ENCODE measurements around the gene APP.
"Not testable (repeated sequence)": the region's sequence is repeated elsewhere in the genome, so short reads cannot be mapped to it uniquely, and the experiment has no call there.

APP gene

GRCh38 chr21:26019236-26019635 is 151.3 kb downstream of the APP start:
- DNase-seq (ENCODE audit: low spot score) = no peak
- no peak overlapping the region for H3K27ac ChIP-seq
- TF ChIP-seq, protein P1, sequence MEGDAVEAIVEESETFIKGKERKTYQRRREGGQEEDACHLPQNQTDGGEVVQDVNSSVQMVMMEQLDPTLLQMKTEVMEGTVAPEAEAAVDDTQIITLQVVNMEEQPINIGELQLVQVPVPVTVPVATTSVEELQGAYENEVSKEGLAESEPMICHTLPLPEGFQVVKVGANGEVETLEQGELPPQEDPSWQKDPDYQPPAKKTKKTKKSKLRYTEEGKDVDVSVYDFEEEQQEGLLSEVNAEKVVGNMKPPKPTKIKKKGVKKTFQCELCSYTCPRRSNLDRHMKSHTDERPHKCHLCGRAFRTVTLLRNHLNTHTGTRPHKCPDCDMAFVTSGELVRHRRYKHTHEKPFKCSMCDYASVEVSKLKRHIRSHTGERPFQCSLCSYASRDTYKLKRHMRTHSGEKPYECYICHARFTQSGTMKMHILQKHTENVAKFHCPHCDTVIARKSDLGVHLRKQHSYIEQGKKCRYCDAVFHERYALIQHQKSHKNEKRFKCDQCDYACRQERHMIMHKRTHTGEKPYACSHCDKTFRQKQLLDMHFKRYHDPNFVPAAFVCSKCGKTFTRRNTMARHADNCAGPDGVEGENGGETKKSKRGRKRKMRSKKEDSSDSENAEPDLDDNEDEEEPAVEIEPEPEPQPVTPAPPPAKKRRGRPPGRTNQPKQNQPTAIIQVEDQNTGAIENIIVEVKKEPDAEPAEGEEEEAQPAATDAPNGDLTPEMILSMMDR (IDR thresholded peaks at IDR 0.05) = no peak
- no peak overlapping the region for H3K4me3 ChIP-seq

GRCh38 chr21:26013970-26014369 is 156.6 kb downstream of the APP start:
- Histone ChIP-seq H3K27ac (no peak overlapping the region), H3K4me3 (no peak overlapping the region)

GRCh38 chr21:26012482-26012881 is 158.1 kb downstream of the APP start:
- DNase-seq (ENCODE audit: low spot score); H3K27ac ChIP-seq; H3K4me3 ChIP-seq: not testable (repeated sequence)

More at GRCh38 chr21:26013970-26014369, 156.6 kb downstream of the APP start:
- TF ChIP-seq, protein P1 (IDR thresholded peaks at IDR 0.05) = no peak
- no peak for DNase-seq (ENCODE audit: low spot score)

GRCh38 chr21:26011292-26011940 is 159.2 kb downstream of the APP start:
- TF ChIP-seq, protein P1 (IDR thresholded peaks at IDR 0.05) = no peak
- DNase-seq (ENCODE audit: low spot score) = no peak
- H3K4me3 ChIP-seq = no peak overlapping the region
- H3K27ac ChIP-seq = no peak overlapping the region

DNA sequence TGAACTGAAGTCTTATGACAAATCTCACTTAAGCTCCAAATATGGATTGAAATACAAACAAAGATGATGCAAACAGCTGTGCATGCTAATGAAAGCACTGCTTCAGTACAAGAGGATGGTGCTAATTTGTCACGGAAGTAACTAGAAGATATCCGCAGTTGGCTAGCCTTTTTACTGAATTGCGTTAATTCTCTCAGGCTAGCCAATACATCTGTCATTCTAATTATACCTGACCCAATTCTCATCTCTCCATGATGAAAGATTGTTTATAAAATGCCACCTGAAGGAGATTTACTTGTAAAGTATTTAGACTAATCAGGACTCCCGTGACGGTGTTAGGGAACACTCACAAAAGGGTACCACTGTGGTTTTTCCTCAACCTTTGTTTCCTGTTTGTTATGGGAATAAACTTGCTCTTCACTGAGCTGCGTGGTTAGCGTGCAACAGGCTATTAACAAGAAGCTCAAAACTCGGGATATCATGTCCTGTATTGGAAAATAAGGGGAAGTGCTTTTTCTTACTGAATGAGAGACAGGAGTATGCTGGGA is 162.5 kb downstream of the APP start:
- no peak for DNase-seq (ENCODE audit: low spot score)
- H3K4me3 ChIP-seq = no peak overlapping the region
- TF ChIP-seq, protein P1 (IDR thresholded peaks at IDR 0.05) = no peak
- H3K27ac ChIP-seq = peak overlapping the region in 1 of 2 donors; percentile 38

DNA sequence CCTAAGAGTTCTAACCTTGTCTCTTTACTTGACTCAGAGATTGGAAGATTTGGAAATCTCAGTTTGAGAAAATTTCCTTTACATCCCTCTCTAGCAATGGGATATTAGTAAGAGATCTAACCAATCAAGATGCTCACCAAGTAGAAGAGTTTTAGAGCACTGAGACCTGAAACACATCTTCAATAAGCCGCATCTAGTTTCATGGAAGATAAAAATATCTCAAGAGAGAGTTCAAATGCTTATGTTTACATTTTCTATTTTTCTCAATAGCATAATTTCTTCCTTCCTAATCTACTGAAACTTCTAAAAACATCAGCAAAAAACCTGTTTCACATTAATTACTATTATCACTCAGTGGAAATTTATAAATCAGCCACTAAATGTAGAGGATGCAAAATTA is 165.1 kb downstream of the APP start:
- no peak overlapping the region for H3K27ac ChIP-seq
- no peak for DNase-seq (ENCODE audit: low spot score)
- H3K4me3 ChIP-seq = no peak overlapping the region
- TF ChIP-seq, protein P1 (IDR thresholded peaks at IDR 0.05) = no peak

DNA sequence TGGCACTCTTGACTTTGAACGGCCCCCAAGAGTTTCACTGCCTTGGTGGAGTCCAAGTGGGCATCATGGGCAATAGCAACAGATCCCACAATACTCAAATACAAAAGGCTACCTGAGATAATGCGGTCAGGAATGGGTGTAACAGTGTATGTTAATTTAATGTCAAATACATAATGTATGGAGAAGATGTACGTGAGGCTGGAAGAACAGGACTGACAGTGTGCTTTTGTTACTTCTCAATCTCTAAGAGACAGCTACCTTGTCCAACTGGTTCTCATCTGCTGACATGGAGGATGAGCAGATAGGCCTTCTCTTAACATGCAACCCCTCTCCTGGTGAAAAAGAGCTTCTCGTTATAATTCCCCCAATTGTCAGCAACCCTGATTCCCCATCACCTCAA is 167.2 kb downstream of the APP start:
- TF ChIP-seq, protein P1 (IDR thresholded peaks at IDR 0.05) = no peak
- H3K27ac ChIP-seq = no peak overlapping the region
- DNase-seq (ENCODE audit: low spot score) = no peak
- H3K4me3 ChIP-seq = no peak overlapping the region
